Activated CD4-positive, alpha-beta T cell treated with anti-CD3 and anti-CD28 coated beads, Interleukin-2, amount 10 ng/mL, durations not matched to agents 7 days and 5 days (primary cell): ENCODE data around the gene ICAM3. TPM values are rescaled to one million over a fixed set of nuclear protein-coding genes. Genes with fewer than 3 reads are reported as not detected.
"Not testable (repeated sequence)": the region's sequence is repeated elsewhere in the genome, so short reads cannot be mapped to it uniquely, and the experiment has no call there.

Experiments used
- CTCF ChIA-PET: fragments of 350-600 bp; sonication (Branson Sonifier 250); formaldehyde crosslinking; loops from one replicate; lab custom pipeline; 2021; ENCODE audit warnings: antibody characterized with exemption; lab: Charles Lee
- POLR2A ChIA-PET: fragments of 350-600 bp; sonication (Branson Sonifier 250); formaldehyde crosslinking; loops from one replicate; lab custom pipeline; 2021; ENCODE audit warnings: antibody characterized with exemption; lab: Charles Lee
- DNase-seq: peaks from one replicate; pipeline ENCODE4 v3.0.0-alpha.2; 2020
- H3K27ac Mint-ChIP-seq: one replicate; pipeline ENCODE4 v1.8.0; 2021; ENCODE audit warnings: mild to moderate bottlenecking, moderate library complexity, mixed read lengths
- H3K27me3 Mint-ChIP-seq: one replicate; pipeline ENCODE4 v1.8.0; 2021; ENCODE audit warnings: mixed read lengths
- H3K36me3 Mint-ChIP-seq: one replicate; pipeline ENCODE4 v1.8.0; 2021; ENCODE audit warnings: low read depth, mixed read lengths
- H3K4me1 Mint-ChIP-seq: one replicate; pipeline ENCODE4 v1.8.0; 2021; ENCODE audit warnings: mixed read lengths
- H3K4me3 Mint-ChIP-seq: one replicate; pipeline ENCODE4 v1.8.0; 2021; ENCODE audit warnings: mild to moderate bottlenecking, moderate library complexity, mixed read lengths
- H3K9me3 Mint-ChIP-seq: one replicate; pipeline ENCODE4 v1.8.0; 2021; ENCODE audit warnings: mixed read lengths
- total RNA-seq, 2 experiments: library from RNA; stranded (reverse); gene quantifications; one replicate each; pipeline ENCODE4 v1.2.3, GENCODE V29; 2021

The ICAM3 gene
- 100 to 1,000 TPM; 230 to 233 TPM for total RNA-seq

DNA sequence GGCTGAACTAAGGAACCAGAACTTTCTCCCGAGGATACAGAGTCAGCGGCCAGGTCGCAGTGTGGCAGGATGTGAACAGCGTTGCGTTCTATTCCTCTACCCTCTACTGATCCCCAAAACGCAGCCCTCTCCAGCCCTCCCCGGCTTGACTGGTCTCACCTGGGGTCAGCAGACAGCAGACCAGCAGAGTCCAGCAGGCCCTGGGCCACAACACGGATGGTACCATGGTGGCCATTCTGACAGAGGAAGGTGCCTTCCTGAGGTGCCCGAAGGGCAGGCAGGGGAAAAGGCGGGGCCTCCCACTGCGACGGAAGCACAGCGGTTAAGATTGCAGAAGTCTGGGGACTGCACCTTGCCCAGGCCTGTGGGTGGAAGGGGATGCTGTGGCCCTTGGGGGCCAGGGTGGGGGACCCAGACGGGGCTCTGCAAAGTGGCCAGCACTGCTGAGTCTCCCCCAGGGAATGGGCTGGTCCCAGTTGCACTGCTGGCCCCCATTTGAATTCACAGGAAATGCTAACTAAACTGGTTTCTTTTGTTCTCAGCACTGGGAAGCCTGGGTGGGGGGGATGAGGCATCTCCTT lies at the start of gene ICAM3:
Gene ICAM3, minus strand, starts transcription at position 245 of the 581 bp plus-strand sequence. Its CDS starts 10 bp downstream, at position 235.
- POLR2A ChIA-PET = no interaction called here
- peaks cover 19% of the 10 kb centered on the region for H3K36me3 Mint-ChIP-seq
- no peaks in the 10 kb centered on the region for H3K9me3 Mint-ChIP-seq
- peaks cover 37% of the 10 kb centered on the region for H3K4me1 Mint-ChIP-seq
- CTCF ChIA-PET = interaction anchor here (1.1 to 1.2 kb wide), 2 partner anchors 34 to 49 kb away, joined by 3 read pairs; no protein-coding TSS in a partner anchor
- H3K4me3 Mint-ChIP-seq = peak within 1 kb of the TSS; percentile 95
- peak; percentile 74 for DNase-seq
- peak within 1 kb of the TSS; percentile 94 for H3K27ac Mint-ChIP-seq
- H3K27me3 Mint-ChIP-seq = no peaks in the 10 kb centered on the region

DNA sequence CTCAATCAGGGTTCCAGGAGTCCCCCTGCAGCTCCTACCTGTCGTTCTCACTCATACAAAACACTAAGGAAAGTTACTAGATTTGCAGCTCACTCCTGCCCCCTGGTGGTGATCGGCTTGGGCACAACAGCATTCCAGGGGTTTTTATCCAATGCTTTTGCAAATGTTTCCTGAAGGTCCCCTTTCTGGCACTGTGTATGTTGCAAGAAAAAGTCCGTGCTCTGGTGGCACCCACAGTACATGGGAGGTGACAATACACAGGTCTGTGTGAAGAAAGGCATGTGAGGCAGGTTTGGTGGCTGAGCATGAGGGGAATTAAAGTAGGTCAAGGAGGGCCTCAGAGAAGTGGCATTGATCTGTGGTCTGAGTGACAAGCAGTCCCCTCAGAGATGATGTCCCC lies 49.5 kb upstream of the ICAM3 start:
- Mint-ChIP-seq H3K27me3 (no peaks in the 10 kb centered on the region), H3K4me3 (no peak overlapping the region), H3K9me3 (no peaks in the 10 kb centered on the region), H3K36me3 (peaks cover 13% of the 10 kb centered on the region), H3K4me1 (peaks cover 3% of the 10 kb centered on the region), H3K27ac (no peak overlapping the region)
- peak; percentile 80 for DNase-seq
- POLR2A ChIA-PET = interaction anchor here (0.7 to 1.1 kb wide), 2 partner anchors 99 to 118 kb away, joined by 3 to 4 read pairs; partner anchors contain the start of genes ICAM1 and ICAM5
- CTCF ChIA-PET = interaction anchor here (0.6 to 8.4 kb wide), 33 partner anchors 9 to 181 kb away, joined by 3 to 148 read pairs (median 4); partner anchors contain the start of genes CDC37, ICAM1, ICAM4 and ICAM5

- Mint-ChIP-seq H3K27ac (no peak overlapping the region), H3K36me3 (peaks cover 8% of the 10 kb centered on the region), H3K9me3 (no peaks in the 10 kb centered on the region), H3K4me3 (no peak overlapping the region), H3K4me1 (peaks cover 16% of the 10 kb centered on the region), H3K27me3 (no peaks in the 10 kb centered on the region)
- POLR2A ChIA-PET = no interaction called here
- DNase-seq = no peak
- CTCF ChIA-PET = interaction anchor here (1.3 to 6.8 kb wide), 4 partner anchors 31 to 126 kb away, joined by 5 to 93 read pairs (median 8); partner anchors contain the start of gene ICAM1
These were observed 45.2 kb upstream of the ICAM3 start for GRCh38 chr19:10384580-10384979.

DNA sequence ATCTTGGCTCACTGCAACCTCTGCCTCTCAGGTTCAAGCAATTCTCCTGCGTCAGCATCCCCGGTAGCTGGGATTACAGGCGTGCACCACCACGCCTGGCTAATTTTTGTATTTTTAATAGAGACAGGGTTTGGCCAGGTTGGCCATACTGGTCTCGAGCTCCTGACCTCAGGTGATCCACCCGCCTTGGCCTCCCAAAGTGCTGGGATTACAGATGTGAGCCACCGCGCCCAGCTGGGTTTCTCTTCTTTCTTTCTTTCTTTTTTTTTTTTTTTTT lies 43.7 kb upstream of the ICAM3 start:
- not testable (repeated sequence) for H3K27me3 Mint-ChIP-seq, H3K27ac Mint-ChIP-seq, DNase-seq, H3K4me3 Mint-ChIP-seq, H3K9me3 Mint-ChIP-seq
- Mint-ChIP-seq H3K4me1 (peaks cover 18% of the 10 kb centered on the region), H3K36me3 (peaks cover 15% of the 10 kb centered on the region)
- CTCF ChIA-PET = interaction anchor here (0.5 to 6.8 kb wide), 5 partner anchors 8 to 112 kb away, joined by 3 to 93 read pairs (median 3); partner anchors contain the start of gene ICAM1
- POLR2A ChIA-PET = interaction anchor here (0.6 kb wide), 1 partner anchor 13 kb away, joined by 3 read pairs; no protein-coding TSS in a partner anchor

- peak within 1 kb of the TSS; percentile 85 for H3K4me3 Mint-ChIP-seq
- peaks cover 21% of the 10 kb centered on the region for H3K4me1 Mint-ChIP-seq
- peak within 1 kb of the TSS; percentile 94 for H3K27ac Mint-ChIP-seq
- CTCF ChIA-PET = interaction anchor here (0.5 to 4.3 kb wide), 14 partner anchors 8 to 193 kb away, joined by 3 to 19 read pairs (median 6); partner anchors contain the start of gene CDC37
- DNase-seq = peak; percentile 97
- H3K27me3 Mint-ChIP-seq = no peaks in the 10 kb centered on the region
- H3K9me3 Mint-ChIP-seq = no peaks in the 10 kb centered on the region
- peaks cover 22% of the 10 kb centered on the region for H3K36me3 Mint-ChIP-seq
- POLR2A ChIA-PET = interaction anchor here (0.5 to 0.9 kb wide), 7 partner anchors 48 to 468 kb away, joined by 3 to 4 read pairs (median 3); partner anchors contain the start of genes ICAM1 and MRPL4
These were observed 41.1 kb upstream of the ICAM3 start, which contains the start of gene TYK2 for GRCh38 chr19:10380313-10381102. TYK2 (minus strand) TSS chr19:10380572; CDS start chr19:10378406, 2,166 bp downstream.

GRCh38 chr19:10379880-10380312 lies 40.5 kb upstream of the ICAM3 start:
- ChIA-PET POLR2A (interaction anchor here (0.5 to 0.9 kb wide), 5 partner anchors 47 to 467 kb away, joined by 3 to 4 read pairs (median 3); partner anchors contain the start of genes ICAM1 and MRPL4), CTCF (interaction anchor here (0.5 to 4.3 kb wide), 13 partner anchors 9 to 192 kb away, joined by 3 to 19 read pairs (median 6); partner anchors contain the start of gene CDC37)
- DNase-seq = no peak
- Mint-ChIP-seq H3K4me1 (peaks cover 23% of the 10 kb centered on the region), H3K27ac (peak overlapping the region; percentile 94), H3K27me3 (no peaks in the 10 kb centered on the region), H3K36me3 (peaks cover 25% of the 10 kb centered on the region), H3K4me3 (peak overlapping the region; percentile 85), H3K9me3 (no peaks in the 10 kb centered on the region)

DNA sequence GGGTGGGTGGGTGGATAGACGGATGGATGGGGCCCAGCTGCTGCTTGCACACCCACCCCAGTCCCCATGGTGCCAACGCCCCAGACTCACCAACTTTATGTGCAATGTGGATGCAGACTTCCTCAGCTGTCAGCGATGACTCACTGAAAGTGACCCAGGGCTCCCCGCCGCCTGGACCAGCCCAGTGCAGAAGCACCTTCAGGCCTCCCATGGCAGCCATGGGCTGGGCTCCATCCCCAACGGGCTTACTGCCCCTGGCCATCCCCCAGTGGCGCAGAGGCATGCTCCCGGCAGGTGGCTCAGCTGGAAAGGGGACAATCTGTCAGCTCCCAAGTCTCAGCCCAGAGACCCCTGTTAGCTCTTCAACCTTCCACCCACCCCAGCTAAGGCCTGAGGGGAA lies 38.7 kb upstream of the ICAM3 start:
- Mint-ChIP-seq H3K27ac (no peak overlapping the region), H3K27me3 (no peaks in the 10 kb centered on the region), H3K4me1 (peaks cover 26% of the 10 kb centered on the region), H3K9me3 (no peaks in the 10 kb centered on the region), H3K4me3 (no peak overlapping the region), H3K36me3 (peaks cover 30% of the 10 kb centered on the region)
- ChIA-PET POLR2A (no interaction called here), CTCF (interaction anchor here (1.0 to 2.3 kb wide), 2 partner anchors 12 to 119 kb away, joined by 5 to 14 read pairs; no protein-coding TSS in a partner anchor)
- no peak for DNase-seq

GRCh38 chr19:10377140-10377640 lies 37.8 kb upstream of the ICAM3 start:
- DNase-seq, POLR2A ChIA-PET, H3K27me3 Mint-ChIP-seq, H3K4me3 Mint-ChIP-seq, H3K9me3 Mint-ChIP-seq: not testable (repeated sequence)
- CTCF ChIA-PET = interaction anchor here (1.5 kb wide), 1 partner anchor 109 kb away, joined by 3 read pairs; no protein-coding TSS in a partner anchor
- Mint-ChIP-seq H3K4me1 (peaks cover 26% of the 10 kb centered on the region), H3K36me3 (peaks cover 30% of the 10 kb centered on the region), H3K27ac (peak overlapping the region; percentile 36)

- DNase-seq = no peak
- Mint-ChIP-seq H3K4me3 (no peak overlapping the region), H3K27ac (no peak overlapping the region), H3K36me3 (peaks cover 31% of the 10 kb centered on the region), H3K9me3 (no peaks in the 10 kb centered on the region), H3K4me1 (peaks cover 16% of the 10 kb centered on the region), H3K27me3 (no peaks in the 10 kb centered on the region)
- ChIA-PET POLR2A (no interaction called here), CTCF (interaction anchor here (0.6 to 1.3 kb wide), 3 partner anchors 32 to 1962 kb away, joined by 3 to 4 read pairs (median 3); partner anchors contain the start of genes ICAM1 and MARCHF2)
These were observed 35.5 kb upstream of the ICAM3 start for GRCh38 chr19:10374931-10375330.

DNA sequence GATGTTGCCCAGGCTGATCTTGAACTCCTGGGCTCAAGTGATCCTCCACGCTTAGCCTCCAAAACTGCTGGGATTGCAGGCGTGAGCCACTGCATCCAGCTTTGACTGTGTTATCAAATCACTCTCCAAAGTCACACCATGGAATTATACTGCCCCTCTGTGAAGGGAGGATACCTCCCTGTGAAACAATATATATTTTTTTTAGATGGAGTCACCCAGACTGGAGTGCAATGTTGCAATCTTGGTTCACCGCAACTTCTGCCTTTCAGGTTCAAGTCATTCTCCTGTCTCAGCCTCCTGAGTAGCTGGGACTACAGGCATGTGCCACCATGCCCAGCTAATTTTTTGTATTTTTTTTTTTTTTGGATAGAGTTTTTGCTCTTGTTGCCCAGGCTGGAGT lies 33.3 kb upstream of the ICAM3 start:
- Mint-ChIP-seq H3K36me3 (peaks cover 35% of the 10 kb centered on the region), H3K27me3 (no peaks in the 10 kb centered on the region), H3K4me3 (no peak overlapping the region), H3K9me3 (no peaks in the 10 kb centered on the region), H3K4me1 (peaks cover 8% of the 10 kb centered on the region), H3K27ac (no peak overlapping the region)
- CTCF ChIA-PET = interaction anchor here (1.0 to 1.3 kb wide), 5 partner anchors 16 to 110 kb away, joined by 3 to 8 read pairs (median 3); no protein-coding TSS in a partner anchor
- POLR2A ChIA-PET = no interaction called here
- no peak for DNase-seq

GRCh38 chr19:10368101-10368803 lies 28.8 kb upstream of the ICAM3 start:
- ChIA-PET CTCF (interaction anchor here (0.6 to 2.3 kb wide), 6 partner anchors 11 to 868 kb away, joined by 3 to 7 read pairs (median 3); partner anchors contain the start of gene ICAM1), POLR2A (interaction anchor here (0.6 kb wide), 1 partner anchor 32 kb away, joined by 6 read pairs; no protein-coding TSS in a partner anchor)
- Mint-ChIP-seq H3K4me3 (no peak overlapping the region), H3K27me3 (no peaks in the 10 kb centered on the region), H3K4me1 (no peaks in the 10 kb centered on the region), H3K9me3 (no peaks in the 10 kb centered on the region), H3K36me3 (peaks cover 51% of the 10 kb centered on the region), H3K27ac (no peak overlapping the region)
- no peak for DNase-seq
